NCI-H1417 (cell line): ENCODE results near the gene SURF2.

Experiments used
- DNase-seq, 3 experiments: peaks; one replicate each; lab custom pipeline; 2025; lab: John Stamatoyannopoulos, UW

Gene SURF2

GRCh38 chr9:133335924-133336811 is 20.2 kb upstream of the SURF2 start, which contains the start of gene SURF6:
Gene SURF6, minus strand, starts transcription at chr9:133336188. Its CDS starts 56 bp downstream, at chr9:133336132.
- DNase-seq, result peak; percentile 83 to 97 (median 96)

GRCh38 chr9:133339641-133340040 is 16.7 kb upstream of the SURF2 start:
- DNase-seq, result no peak

- DNase-seq, result no peak
Measured at GRCh38 chr9:133340256-133340655, 16.1 kb upstream of the SURF2 start.

- DNase-seq, result no peak
Measured at GRCh38 chr9:133340916-133341315, 15.4 kb upstream of the SURF2 start.

- no peak for DNase-seq
Measured at GRCh38 chr9:133341369-133342068, 14.8 kb upstream of the SURF2 start.

GRCh38 chr9:133342069-133342406 is 14.3 kb upstream of the SURF2 start:
- DNase-seq, result no peak

GRCh38 chr9:133342570-133342969 is 13.8 kb upstream of the SURF2 start:
- no peak for DNase-seq

- DNase-seq, result no peak
Measured at GRCh38 chr9:133344071-133344470, 12.3 kb upstream of the SURF2 start.

- DNase-seq, result no peak
Measured at GRCh38 chr9:133344979-133345378, 11.4 kb upstream of the SURF2 start.

- DNase-seq, result no peak
Measured at GRCh38 chr9:133345596-133345995, 10.8 kb upstream of the SURF2 start.

- no peak for DNase-seq
Measured at GRCh38 chr9:133346021-133346785, 10.1 kb upstream of the SURF2 start.

GRCh38 chr9:133347515-133347984 is 8.8 kb upstream of the SURF2 start:
- DNase-seq, result peak in 2 of 3 experiments; percentile 77 to 81

GRCh38 chr9:133347985-133348717 is 8.2 kb upstream of the SURF2 start, which contains the start of the genes MED22 and RPL7A:
Gene MED22, minus strand, starts transcription at chr9:133348131. Its CDS starts 1,469 bp downstream, at chr9:133346662.
Gene RPL7A, plus strand, starts transcription at chr9:133348218. Its CDS starts 26 bp downstream, at chr9:133348244.
- DNase-seq, result peak; percentile 84 to 99 (median 96)

GRCh38 chr9:133348718-133349573 is 7.4 kb upstream of the SURF2 start:
- no peak for DNase-seq

- DNase-seq, result peak in 1 of 3 experiments; percentile 20
Measured at GRCh38 chr9:133349965-133350616, 6.3 kb upstream of the SURF2 start.

GRCh38 chr9:133351526-133351907 is 4.8 kb upstream of the SURF2 start:
- DNase-seq, result no peak

GRCh38 chr9:133351908-133352634 is 4.3 kb upstream of the SURF2 start:
- DNase-seq, result peak in 1 of 3 experiments; percentile 22

- no peak for DNase-seq
Measured at GRCh38 chr9:133352635-133353340, 3.6 kb upstream of the SURF2 start.
